IMR-90 (cell line): ENCODE data around the gene RNF138. TPM values are rescaled to one million over a fixed set of nuclear protein-coding genes. Genes with fewer than 3 reads are reported as not detected.

Experiments
- ATAC-seq: fragments of 200-7000 bp; cut with Tn5 transposase; 2 replicates; pipeline ENCODE4 v1.9.1; 2020; ENCODE audit warnings: low read depth, mild to moderate bottlenecking, moderate library complexity
- BruUV-seq: library from RNA; stranded (reverse); fragments of 400-500 nt; replicated peaks from 2 replicates; lab custom pipeline; 2021; lab: Mats Ljungman, UMichigan
- CTCF ChIA-PET: fragments of 300-600 bp; formaldehyde crosslinking; extraction: SDS; loops from one replicate; lab custom pipeline; 2021; ENCODE audit warnings: antibody characterized with exemption; lab: Yijun Ruan, JAX
- POLR2A ChIA-PET: fragments of 300-600 bp; sonication (Branson Sonifier 250); formaldehyde crosslinking; loops from one replicate; lab custom pipeline; 2022; ENCODE audit warnings: antibody characterized with exemption; ENCODE audit not compliant: unreplicated experiment; lab: Charles Lee
- DNase-seq: peaks from one replicate; pipeline ENCODE4 v3.0.0; 2013
- H2AFZ ChIP-seq: replicated peaks from 2 replicates; pipeline ENCODE3; 2013; ENCODE audit warnings: low read length, mild to moderate bottlenecking; ENCODE audit not compliant: poor library complexity
- H2AK5ac ChIP-seq: 2 replicates; pipeline ENCODE4 v1.6.1; 2013; ENCODE audit warnings: low read depth, low read length, inconsistent platforms
- H2AK9ac ChIP-seq: replicated peaks from 2 replicates; pipeline ENCODE3; 2013; ENCODE audit warnings: mild to moderate bottlenecking, low read depth, low read length, moderate library complexity; ENCODE audit not compliant: poor library complexity
- H2BK120ac ChIP-seq: 2 replicates; pipeline ENCODE4 v1.6.1; 2013; ENCODE audit warnings: low read depth, low read length, inconsistent platforms
- H2BK15ac ChIP-seq: 3 replicates; pipeline ENCODE4 v1.6.1; 2013; ENCODE audit warnings: low read depth, low read length, inconsistent platforms
- H2BK20ac ChIP-seq: 2 replicates; pipeline ENCODE4 v1.6.1; 2013; ENCODE audit warnings: low read depth, mild to moderate bottlenecking, inconsistent platforms, low read length, moderate library complexity
- H2BK5ac ChIP-seq: 2 replicates; pipeline ENCODE4 v1.6.1; 2013; ENCODE audit warnings: mild to moderate bottlenecking, low read depth, low read length, inconsistent platforms; ENCODE audit not compliant: poor library complexity, severe bottlenecking
- H3K14ac ChIP-seq: replicated peaks from 2 replicates; pipeline ENCODE4 v1.6.1; 2013; ENCODE audit warnings: low read depth, low read length, inconsistent platforms
- H3K18ac ChIP-seq: 2 replicates; pipeline ENCODE4 v1.6.1; 2013; ENCODE audit warnings: low read depth, low read length, control low read depth
- H3K23ac ChIP-seq: 2 replicates; pipeline ENCODE4 v1.6.1; 2013; ENCODE audit warnings: low read depth, low read length, inconsistent platforms
- H3K27ac ChIP-seq: 2 replicates; pipeline ENCODE4 v1.5.1; 2013; ENCODE audit warnings: mild to moderate bottlenecking, control low read depth, low read length; ENCODE audit not compliant: insufficient read depth
- H3K27me3 ChIP-seq: 2 replicates; pipeline ENCODE4 v1.6.1; 2013; ENCODE audit warnings: low read length; ENCODE audit not compliant: control insufficient read depth, insufficient read depth
- H3K36me3 ChIP-seq: 2 replicates; pipeline ENCODE4 v1.6.1; 2013; ENCODE audit warnings: low read length, mixed read lengths; ENCODE audit not compliant: control insufficient read depth, insufficient read depth
- H3K4ac ChIP-seq: 2 replicates; pipeline ENCODE4 v1.6.1; 2013; ENCODE audit warnings: low read depth, low read length, inconsistent platforms
- H3K4me1 ChIP-seq: 2 replicates; pipeline ENCODE4 v1.6.1; 2013; ENCODE audit warnings: low read length, mixed read lengths; ENCODE audit not compliant: control insufficient read depth, insufficient read depth
- H3K4me2 ChIP-seq: 2 replicates; pipeline ENCODE4 v1.6.1; 2013; ENCODE audit warnings: low read depth, mild to moderate bottlenecking, control low read depth, low read length, moderate library complexity
- H3K4me3 ChIP-seq: 2 replicates; pipeline ENCODE4 v1.5.1; 2013; ENCODE audit warnings: low read depth, mild to moderate bottlenecking, control low read depth, low read length, moderate library complexity; ENCODE audit not compliant: insufficient read depth
- H3K56ac ChIP-seq: 2 replicates; pipeline ENCODE4 v1.6.1; 2013; ENCODE audit warnings: low read length, inconsistent platforms; ENCODE audit not compliant: insufficient read depth; ENCODE audit errors: extremely low read depth
- H3K79me1 ChIP-seq, 2 experiments: 2 replicates each; pipeline ENCODE4 v1.6.1; 2013; ENCODE audit warnings: low read length in 2 of 2, inconsistent platforms in 1 of 2, low read depth in 1 of 2
- H3K9ac ChIP-seq: 2 replicates; pipeline ENCODE4 v1.6.1; 2013; ENCODE audit warnings: low read depth, low read length, control low read depth
- H3K9me1 ChIP-seq: 2 replicates; pipeline ENCODE4 v1.6.1; 2013; ENCODE audit warnings: low read length, inconsistent platforms; ENCODE audit not compliant: insufficient read depth
- H3K9me3 ChIP-seq: 2 replicates; pipeline ENCODE4 v1.6.1; 2013; ENCODE audit warnings: low read length; ENCODE audit not compliant: control insufficient read depth, insufficient read depth
- H4K20me1 ChIP-seq: 2 replicates; pipeline ENCODE4 v1.6.1; 2013; ENCODE audit warnings: low read length, inconsistent platforms; ENCODE audit not compliant: insufficient read depth
- H4K5ac ChIP-seq: 2 replicates; pipeline ENCODE4 v1.6.1; 2013; ENCODE audit warnings: mild to moderate bottlenecking, low read depth, low read length, control low read depth
- H4K8ac ChIP-seq, 2 experiments: 2 replicates each; pipeline ENCODE4 v1.6.1; 2013; ENCODE audit warnings: low read depth in 2 of 2, low read length in 2 of 2, control low read depth in 1 of 2, inconsistent platforms in 1 of 2
- H4K91ac ChIP-seq: 2 replicates; pipeline ENCODE4 v1.6.1; 2013; ENCODE audit warnings: low read depth, low read length, inconsistent platforms; ENCODE audit not compliant: insufficient read depth
- BHLHE40 ChIP-seq: fragments of 150-350 bp; IDR thresholded peaks from 2 replicates; pipeline ENCODE4 v1.6.1; 2016; ENCODE audit warnings: mild to moderate bottlenecking, low read depth, low read length
- CEBPB ChIP-seq: IDR thresholded peaks from 2 replicates; pipeline ENCODE4 v1.6.1; 2012; ENCODE audit warnings: low read depth, low read length, improper control_type of control experiment
- CHD1 ChIP-seq: IDR thresholded peaks from 2 replicates; pipeline ENCODE4 v1.6.1; 2012; ENCODE audit warnings: low read depth, low read length, improper control_type of control experiment
- ELK1 ChIP-seq: fragments of 150-350 bp; IDR thresholded peaks from 2 replicates; pipeline ENCODE4 v1.6.1; 2016; ENCODE audit warnings: low read depth, mild to moderate bottlenecking, low read length, moderate library complexity, borderline replicate concordance
- FOS ChIP-seq: fragments of 150-350 bp; IDR thresholded peaks from 2 replicates; pipeline ENCODE4 v1.6.1; 2016; ENCODE audit warnings: low read depth, low read length
- MAFK ChIP-seq: IDR thresholded peaks from 2 replicates; pipeline ENCODE4 v1.6.1; 2012; ENCODE audit warnings: low read depth, low read length, improper control_type of control experiment
- MAZ ChIP-seq: IDR thresholded peaks from 2 replicates; pipeline ENCODE4 v1.6.1; 2012; ENCODE audit warnings: low read depth, mild to moderate bottlenecking, low read length, improper control_type of control experiment, moderate library complexity, borderline replicate concordance
- MXI1 ChIP-seq: IDR thresholded peaks from 2 replicates; pipeline ENCODE4 v1.6.1; 2012; ENCODE audit warnings: low read depth, mild to moderate bottlenecking, low read length, moderate library complexity, borderline replicate concordance
- NFE2L2 ChIP-seq: fragments of 150-350 bp; IDR thresholded peaks from 2 replicates; pipeline ENCODE4 v1.6.1; 2016; ENCODE audit warnings: low read depth, mild to moderate bottlenecking, low read length
- POLR2A ChIP-seq: IDR thresholded peaks from 2 replicates; pipeline ENCODE4 v1.6.1; 2012; ENCODE audit warnings: mild to moderate bottlenecking, low read depth, low read length
- RAD21 ChIP-seq: IDR thresholded peaks from 2 replicates; pipeline ENCODE4 v1.6.1; 2012; ENCODE audit warnings: low read length, improper control_type of control experiment
- RCOR1 ChIP-seq: IDR thresholded peaks from 2 replicates; pipeline ENCODE4 v1.6.1; 2012; ENCODE audit warnings: mild to moderate bottlenecking, low read length, improper control_type of control experiment; ENCODE audit not compliant: insufficient replicate concordance
- RFX5 ChIP-seq: IDR thresholded peaks from 2 replicates; pipeline ENCODE4 v1.8.0; 2012; ENCODE audit warnings: low read depth, mild to moderate bottlenecking, low read length, moderate library complexity
- SMC3 ChIP-seq: fragments of 150-350 bp; IDR thresholded peaks from 2 replicates; pipeline ENCODE4 v1.6.1; 2016; ENCODE audit warnings: low read depth, mild to moderate bottlenecking, antibody characterized with exemption, low read length, moderate library complexity
- USF2 ChIP-seq: fragments of 150-350 bp; IDR thresholded peaks from 2 replicates; pipeline ENCODE4 v1.6.1; 2017; ENCODE audit warnings: mild to moderate bottlenecking, antibody characterized with exemption, low read length, low read depth
- WGBS, 2 experiments: methylation state at CpG; one replicate each; pipeline versions ENCODE4 v1.1.5 to v1.1.7; 2013; ENCODE audit warnings: missing lambda C conversion rate in 2 of 2; ENCODE audit not compliant: insufficient read length in 1 of 2; ENCODE audit errors: extremely low coverage in 2 of 2; 5-methylcytosine and 5-hydroxymethylcytosine counted together
- dilution Hi-C: fragments of 300-500 bp; cut with HindIII; formaldehyde crosslinking; loops from one replicate; pipeline ENCODE4 v1.14.3; 2018; ENCODE audit warnings: low sequenced_read_pairs; ENCODE audit not compliant: unreplicated experiment
- in situ Hi-C: fragments of 300-500 bp; cut with MboI; formaldehyde crosslinking; loops from 3 replicates; pipeline ENCODE4 v1.14.3; 2019; ENCODE audit warnings: low sequenced_read_pairs, inconsistent platforms, mixed read lengths
- intact Hi-C: fragments of 100-400 bp; cut with micrococcal nuclease; formaldehyde crosslinking; loops from 2 replicates; pipeline ENCODE4 v1.10.0; 2022
- polyA plus RNA-seq, 3 experiments: library from polyadenylated mRNA; depleted of rRNA; stranded (reverse); fragments of >200 nt; gene quantifications; 2 replicates each; pipeline ENCODE4 v1.2.3, GENCODE V29; 2012; ENCODE audit warnings: low replicate concordance in 1 of 3
- total RNA-seq: library from RNA; depleted of rRNA; stranded (reverse); fragments of >200 nt; gene quantifications from 2 replicates; pipeline ENCODE4 v1.2.3, GENCODE V29; 2012
- TF ChIP-seq, protein P1 (sequence below): conservative IDR thresholded peaks from 2 replicates; pipeline ENCODE4 v1.5.1; 2012; ENCODE audit warnings: mild to moderate bottlenecking, low read depth, low read length, improper control_type of control experiment

RNF138 gene
- total and polyA plus RNA-seq, 2 of the 4 experiments (the other 2 are of a cell fraction) = 18.1 to 36.0 TPM

GRCh38 chr18:32096946-32097345, 5.3 kb downstream of the RNF138 start:
- no peak overlapping the region for H4K5ac ChIP-seq
- no peak overlapping the region for H3K4me2 ChIP-seq
- TF ChIP-seq ELK1 (no peak), MAFK (no peak), CHD1 (no peak), RFX5 (no peak), MAZ (no peak), POLR2A (no peak), RCOR1 (no peak), MXI1 (no peak), BHLHE40 (no peak), FOS (no peak), USF2 (no peak), SMC3 (no peak), CEBPB (no peak), NFE2L2 (no peak), RAD21 (no peak)
- TF ChIP-seq, protein P1, sequence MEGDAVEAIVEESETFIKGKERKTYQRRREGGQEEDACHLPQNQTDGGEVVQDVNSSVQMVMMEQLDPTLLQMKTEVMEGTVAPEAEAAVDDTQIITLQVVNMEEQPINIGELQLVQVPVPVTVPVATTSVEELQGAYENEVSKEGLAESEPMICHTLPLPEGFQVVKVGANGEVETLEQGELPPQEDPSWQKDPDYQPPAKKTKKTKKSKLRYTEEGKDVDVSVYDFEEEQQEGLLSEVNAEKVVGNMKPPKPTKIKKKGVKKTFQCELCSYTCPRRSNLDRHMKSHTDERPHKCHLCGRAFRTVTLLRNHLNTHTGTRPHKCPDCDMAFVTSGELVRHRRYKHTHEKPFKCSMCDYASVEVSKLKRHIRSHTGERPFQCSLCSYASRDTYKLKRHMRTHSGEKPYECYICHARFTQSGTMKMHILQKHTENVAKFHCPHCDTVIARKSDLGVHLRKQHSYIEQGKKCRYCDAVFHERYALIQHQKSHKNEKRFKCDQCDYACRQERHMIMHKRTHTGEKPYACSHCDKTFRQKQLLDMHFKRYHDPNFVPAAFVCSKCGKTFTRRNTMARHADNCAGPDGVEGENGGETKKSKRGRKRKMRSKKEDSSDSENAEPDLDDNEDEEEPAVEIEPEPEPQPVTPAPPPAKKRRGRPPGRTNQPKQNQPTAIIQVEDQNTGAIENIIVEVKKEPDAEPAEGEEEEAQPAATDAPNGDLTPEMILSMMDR = no peak
- DNase-seq (no peak), ATAC-seq (no peak)
- ChIA-PET POLR2A (no interaction called here), CTCF (no interaction called here)
- BruUV-seq = no TSS peak
- H3K9me3 ChIP-seq = no peaks in the 10 kb centered on the region
- H3K36me3 ChIP-seq = peaks cover 2% of the 10 kb centered on the region; the same call in 1 of the 2 replicates
- no peak overlapping the region for H2BK5ac ChIP-seq
- H4K20me1 ChIP-seq = peaks cover 10% of the 10 kb centered on the region
- intact Hi-C loops = loop anchor here (10.0 kb wide), 1 partner anchor 288 kb away; no protein-coding TSS in a partner anchor
- H2AK5ac ChIP-seq = no peak overlapping the region
- H3K18ac ChIP-seq = no peak overlapping the region
- no peak overlapping the region for H2BK15ac ChIP-seq
- peaks cover 0 to 23% of the 10 kb centered on the region in 2 experiments; a peak in 3 of 4 replicates for H3K79me1 ChIP-seq
- no peak overlapping the region for H4K91ac ChIP-seq
- no peaks in the 10 kb centered on the region for H3K27me3 ChIP-seq
- H2BK120ac ChIP-seq = no peak overlapping the region
- no peak overlapping the region for H3K9ac ChIP-seq
- H3K23ac ChIP-seq = no peak overlapping the region
- no peaks in the 10 kb centered on the region for H3K4me1 ChIP-seq
- no peak overlapping the region for H3K27ac ChIP-seq
- H2BK20ac ChIP-seq = no peak overlapping the region
- H4K8ac ChIP-seq = no peak overlapping the region
- in situ Hi-C loops = no loop called here
- no peak overlapping the region for H3K14ac ChIP-seq
- H2AK9ac ChIP-seq = no peak overlapping the region
- H2AFZ ChIP-seq = no peak overlapping the region
- H3K4me3 ChIP-seq = no peak overlapping the region
- dilution Hi-C loops = no loop called here
- no peak overlapping the region for H3K56ac ChIP-seq
- H3K9me1 ChIP-seq = peaks cover 2% of the 10 kb centered on the region; the same call in 1 of the 2 replicates
- H3K4ac ChIP-seq = no peak overlapping the region
- WGBS, 2 experiments = no CpG with 5 or more reads among the region's 2 CpGs
